ENCODE results near the gene GRK7. TPM values are rescaled to one million over a fixed set of nuclear protein-coding genes. Genes with fewer than 3 reads are reported as not detected.
A peak's percentile ranks its signal among the peaks of the same experiment; 100 is the strongest.

The GRK7 gene
- total and polyA plus RNA-seq, 2 of the 13 experiments (the other 11 are each of a cell fraction or from before 2014, with no cell fraction given) = not detected

DNA sequence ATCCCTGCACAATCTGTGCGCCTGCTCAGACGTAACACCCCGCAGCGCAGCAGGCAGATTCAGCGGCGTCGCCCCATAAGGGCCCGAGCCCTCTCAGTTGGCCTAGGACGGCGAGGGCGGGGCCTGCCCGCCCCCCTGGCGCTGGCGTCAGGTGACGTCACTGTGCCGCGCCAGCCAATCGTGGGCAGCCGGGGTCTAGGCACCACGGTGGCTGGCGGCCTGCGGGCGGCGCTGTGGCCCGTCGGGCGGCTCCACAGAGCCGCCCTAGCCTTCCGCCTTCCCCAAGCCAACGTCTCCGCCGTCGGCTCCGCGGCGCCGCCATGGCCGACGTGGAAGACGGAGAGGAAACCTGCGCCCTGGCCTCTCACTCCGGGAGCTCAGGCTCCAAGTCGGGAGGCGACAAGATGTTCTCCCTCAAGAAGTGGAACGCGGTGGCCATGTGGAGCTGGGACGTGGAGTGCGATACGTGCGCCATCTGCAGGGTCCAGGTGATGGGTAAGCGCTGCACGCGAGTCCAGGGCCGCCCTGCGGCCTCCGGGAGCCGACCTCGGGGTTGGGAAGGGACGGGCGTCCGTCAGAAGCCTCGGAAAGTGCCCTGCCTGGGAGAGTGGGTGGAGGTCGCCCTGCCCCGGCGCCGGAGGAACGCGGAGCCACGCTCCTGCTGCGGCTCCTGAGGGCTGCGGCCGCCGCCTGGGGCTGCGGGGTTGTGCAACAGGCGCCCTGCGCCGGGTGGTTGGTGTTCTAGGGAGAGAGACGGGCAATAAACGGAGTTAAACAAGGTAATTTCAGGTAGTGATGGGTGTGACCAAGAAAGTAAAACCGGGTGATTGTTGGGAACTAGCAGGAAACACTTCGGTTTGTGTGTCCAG is 25.0 kb upstream of the GRK7 start, which contains the start of gene RNF7 (continued):
- TF ChIP-seq, protein P1, sequence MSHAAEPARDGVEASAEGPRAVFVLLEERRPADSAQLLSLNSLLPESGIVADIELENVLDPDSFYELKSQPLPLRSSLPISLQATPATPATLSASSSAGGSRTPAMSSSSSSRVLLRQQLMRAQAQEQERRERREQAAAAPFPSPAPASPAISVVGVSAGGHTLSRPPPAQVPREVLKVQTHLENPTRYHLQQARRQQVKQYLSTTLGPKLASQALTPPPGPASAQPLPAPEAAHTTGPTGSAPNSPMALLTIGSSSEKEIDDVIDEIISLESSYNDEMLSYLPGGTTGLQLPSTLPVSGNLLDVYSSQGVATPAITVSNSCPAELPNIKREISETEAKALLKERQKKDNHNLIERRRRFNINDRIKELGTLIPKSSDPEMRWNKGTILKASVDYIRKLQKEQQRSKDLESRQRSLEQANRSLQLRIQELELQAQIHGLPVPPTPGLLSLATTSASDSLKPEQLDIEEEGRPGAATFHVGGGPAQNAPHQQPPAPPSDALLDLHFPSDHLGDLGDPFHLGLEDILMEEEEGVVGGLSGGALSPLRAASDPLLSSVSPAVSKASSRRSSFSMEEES (CRISPR knock-in tag; IDR thresholded peaks at IDR 0.05) = no peak
- TF ChIP-seq, protein P2, sequence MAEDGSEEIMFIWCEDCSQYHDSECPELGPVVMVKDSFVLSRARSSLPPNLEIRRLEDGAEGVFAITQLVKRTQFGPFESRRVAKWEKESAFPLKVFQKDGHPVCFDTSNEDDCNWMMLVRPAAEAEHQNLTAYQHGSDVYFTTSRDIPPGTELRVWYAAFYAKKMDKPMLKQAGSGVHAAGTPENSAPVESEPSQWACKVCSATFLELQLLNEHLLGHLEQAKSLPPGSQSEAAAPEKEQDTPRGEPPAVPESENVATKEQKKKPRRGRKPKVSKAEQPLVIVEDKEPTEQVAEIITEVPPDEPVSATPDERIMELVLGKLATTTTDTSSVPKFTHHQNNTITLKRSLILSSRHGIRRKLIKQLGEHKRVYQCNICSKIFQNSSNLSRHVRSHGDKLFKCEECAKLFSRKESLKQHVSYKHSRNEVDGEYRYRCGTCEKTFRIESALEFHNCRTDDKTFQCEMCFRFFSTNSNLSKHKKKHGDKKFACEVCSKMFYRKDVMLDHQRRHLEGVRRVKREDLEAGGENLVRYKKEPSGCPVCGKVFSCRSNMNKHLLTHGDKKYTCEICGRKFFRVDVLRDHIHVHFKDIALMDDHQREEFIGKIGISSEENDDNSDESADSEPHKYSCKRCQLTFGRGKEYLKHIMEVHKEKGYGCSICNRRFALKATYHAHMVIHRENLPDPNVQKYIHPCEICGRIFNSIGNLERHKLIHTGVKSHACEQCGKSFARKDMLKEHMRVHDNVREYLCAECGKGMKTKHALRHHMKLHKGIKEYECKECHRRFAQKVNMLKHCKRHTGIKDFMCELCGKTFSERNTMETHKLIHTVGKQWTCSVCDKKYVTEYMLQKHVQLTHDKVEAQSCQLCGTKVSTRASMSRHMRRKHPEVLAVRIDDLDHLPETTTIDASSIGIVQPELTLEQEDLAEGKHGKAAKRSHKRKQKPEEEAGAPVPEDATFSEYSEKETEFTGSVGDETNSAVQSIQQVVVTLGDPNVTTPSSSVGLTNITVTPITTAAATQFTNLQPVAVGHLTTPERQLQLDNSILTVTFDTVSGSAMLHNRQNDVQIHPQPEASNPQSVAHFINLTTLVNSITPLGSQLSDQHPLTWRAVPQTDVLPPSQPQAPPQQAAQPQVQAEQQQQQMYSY (CRISPR knock-in tag; IDR thresholded peaks at IDR 0.05) = no peak
- TF ChIP-seq, protein P3, sequence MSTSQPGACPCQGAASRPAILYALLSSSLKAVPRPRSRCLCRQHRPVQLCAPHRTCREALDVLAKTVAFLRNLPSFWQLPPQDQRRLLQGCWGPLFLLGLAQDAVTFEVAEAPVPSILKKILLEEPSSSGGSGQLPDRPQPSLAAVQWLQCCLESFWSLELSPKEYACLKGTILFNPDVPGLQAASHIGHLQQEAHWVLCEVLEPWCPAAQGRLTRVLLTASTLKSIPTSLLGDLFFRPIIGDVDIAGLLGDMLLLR (CRISPR knock-in tag; IDR thresholded peaks at IDR 0.05) = no peak
- TF ChIP-seq ZNF839 (CRISPR knock-in tag; IDR thresholded peaks at IDR 0.05; ENCODE audit: borderline replicate concordance) = no peak
- no peak for TF ChIP-seq HHEX (CRISPR knock-in tag; IDR thresholded peaks at IDR 0.05)
- peak; percentile 35 for TF ChIP-seq HNRNPK (IDR thresholded peaks at IDR 0.05; ENCODE audit: low read depth, low read length, poor library complexity, severe bottlenecking)
- TF ChIP-seq, protein P4, sequence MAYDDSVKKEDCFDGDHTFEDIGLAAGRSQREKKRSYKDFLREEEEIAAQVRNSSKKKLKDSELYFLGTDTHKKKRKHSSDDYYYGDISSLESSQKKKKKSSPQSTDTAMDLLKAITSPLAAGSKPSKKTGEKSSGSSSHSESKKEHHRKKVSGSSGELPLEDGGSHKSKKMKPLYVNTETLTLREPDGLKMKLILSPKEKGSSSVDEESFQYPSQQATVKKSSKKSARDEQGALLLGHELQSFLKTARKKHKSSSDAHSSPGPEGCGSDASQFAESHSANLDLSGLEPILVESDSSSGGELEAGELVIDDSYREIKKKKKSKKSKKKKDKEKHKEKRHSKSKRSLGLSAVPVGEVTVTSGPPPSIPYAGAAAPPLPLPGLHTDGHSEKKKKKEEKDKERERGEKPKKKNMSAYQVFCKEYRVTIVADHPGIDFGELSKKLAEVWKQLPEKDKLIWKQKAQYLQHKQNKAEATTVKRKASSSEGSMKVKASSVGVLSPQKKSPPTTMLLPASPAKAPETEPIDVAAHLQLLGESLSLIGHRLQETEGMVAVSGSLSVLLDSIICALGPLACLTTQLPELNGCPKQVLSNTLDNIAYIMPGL (CRISPR knock-in tag; IDR thresholded peaks at IDR 0.05; ENCODE audit: borderline replicate concordance in 1 of 2, low read depth in 1 of 2) = peak; percentile 97 to 100
- TF ChIP-seq, protein P5, sequence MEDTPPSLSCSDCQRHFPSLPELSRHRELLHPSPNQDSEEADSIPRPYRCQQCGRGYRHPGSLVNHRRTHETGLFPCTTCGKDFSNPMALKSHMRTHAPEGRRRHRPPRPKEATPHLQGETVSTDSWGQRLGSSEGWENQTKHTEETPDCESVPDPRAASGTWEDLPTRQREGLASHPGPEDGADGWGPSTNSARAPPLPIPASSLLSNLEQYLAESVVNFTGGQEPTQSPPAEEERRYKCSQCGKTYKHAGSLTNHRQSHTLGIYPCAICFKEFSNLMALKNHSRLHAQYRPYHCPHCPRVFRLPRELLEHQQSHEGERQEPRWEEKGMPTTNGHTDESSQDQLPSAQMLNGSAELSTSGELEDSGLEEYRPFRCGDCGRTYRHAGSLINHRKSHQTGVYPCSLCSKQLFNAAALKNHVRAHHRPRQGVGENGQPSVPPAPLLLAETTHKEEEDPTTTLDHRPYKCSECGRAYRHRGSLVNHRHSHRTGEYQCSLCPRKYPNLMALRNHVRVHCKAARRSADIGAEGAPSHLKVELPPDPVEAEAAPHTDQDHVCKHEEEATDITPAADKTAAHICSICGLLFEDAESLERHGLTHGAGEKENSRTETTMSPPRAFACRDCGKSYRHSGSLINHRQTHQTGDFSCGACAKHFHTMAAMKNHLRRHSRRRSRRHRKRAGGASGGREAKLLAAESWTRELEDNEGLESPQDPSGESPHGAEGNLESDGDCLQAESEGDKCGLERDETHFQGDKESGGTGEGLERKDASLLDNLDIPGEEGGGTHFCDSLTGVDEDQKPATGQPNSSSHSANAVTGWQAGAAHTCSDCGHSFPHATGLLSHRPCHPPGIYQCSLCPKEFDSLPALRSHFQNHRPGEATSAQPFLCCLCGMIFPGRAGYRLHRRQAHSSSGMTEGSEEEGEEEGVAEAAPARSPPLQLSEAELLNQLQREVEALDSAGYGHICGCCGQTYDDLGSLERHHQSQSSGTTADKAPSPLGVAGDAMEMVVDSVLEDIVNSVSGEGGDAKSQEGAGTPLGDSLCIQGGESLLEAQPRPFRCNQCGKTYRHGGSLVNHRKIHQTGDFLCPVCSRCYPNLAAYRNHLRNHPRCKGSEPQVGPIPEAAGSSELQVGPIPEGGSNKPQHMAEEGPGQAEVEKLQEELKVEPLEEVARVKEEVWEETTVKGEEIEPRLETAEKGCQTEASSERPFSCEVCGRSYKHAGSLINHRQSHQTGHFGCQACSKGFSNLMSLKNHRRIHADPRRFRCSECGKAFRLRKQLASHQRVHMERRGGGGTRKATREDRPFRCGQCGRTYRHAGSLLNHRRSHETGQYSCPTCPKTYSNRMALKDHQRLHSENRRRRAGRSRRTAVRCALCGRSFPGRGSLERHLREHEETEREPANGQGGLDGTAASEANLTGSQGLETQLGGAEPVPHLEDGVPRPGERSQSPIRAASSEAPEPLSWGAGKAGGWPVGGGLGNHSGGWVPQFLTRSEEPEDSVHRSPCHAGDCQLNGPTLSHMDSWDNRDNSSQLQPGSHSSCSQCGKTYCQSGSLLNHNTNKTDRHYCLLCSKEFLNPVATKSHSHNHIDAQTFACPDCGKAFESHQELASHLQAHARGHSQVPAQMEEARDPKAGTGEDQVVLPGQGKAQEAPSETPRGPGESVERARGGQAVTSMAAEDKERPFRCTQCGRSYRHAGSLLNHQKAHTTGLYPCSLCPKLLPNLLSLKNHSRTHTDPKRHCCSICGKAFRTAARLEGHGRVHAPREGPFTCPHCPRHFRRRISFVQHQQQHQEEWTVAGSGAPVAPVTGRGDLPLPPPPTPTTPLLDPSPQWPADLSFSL (CRISPR knock-in tag; IDR thresholded peaks at IDR 0.05) = peak; percentile 35; the same call in 1 of the 2 replicates
- no peak for TF ChIP-seq NFRKB (IDR thresholded peaks at IDR 0.05)
- TF ChIP-seq RFXAP (CRISPR knock-in tag; IDR thresholded peaks at IDR 0.05; ENCODE audit: borderline replicate concordance) = peak; percentile 94
- no peak for TF ChIP-seq ZNF713 (CRISPR knock-in tag; IDR thresholded peaks at IDR 0.05)
- 0 out of 2 replicates have a peak, but pooled peaks have one; percentile 39 for TF ChIP-seq HDAC2 (CRISPR knock-in tag; IDR thresholded peaks at IDR 0.05)
- TF ChIP-seq ZNF549 (CRISPR knock-in tag; IDR thresholded peaks at IDR 0.05) = no peak
